ENCODE results near the gene RUVBL1. TPM values are rescaled to one million over a fixed set of nuclear protein-coding genes. Genes with fewer than 3 reads are reported as not detected.

Gene RUVBL1
- total and polyA plus RNA-seq, 9 donors = 15.6 to 37.9 (median 25.1) TPM

DNA sequence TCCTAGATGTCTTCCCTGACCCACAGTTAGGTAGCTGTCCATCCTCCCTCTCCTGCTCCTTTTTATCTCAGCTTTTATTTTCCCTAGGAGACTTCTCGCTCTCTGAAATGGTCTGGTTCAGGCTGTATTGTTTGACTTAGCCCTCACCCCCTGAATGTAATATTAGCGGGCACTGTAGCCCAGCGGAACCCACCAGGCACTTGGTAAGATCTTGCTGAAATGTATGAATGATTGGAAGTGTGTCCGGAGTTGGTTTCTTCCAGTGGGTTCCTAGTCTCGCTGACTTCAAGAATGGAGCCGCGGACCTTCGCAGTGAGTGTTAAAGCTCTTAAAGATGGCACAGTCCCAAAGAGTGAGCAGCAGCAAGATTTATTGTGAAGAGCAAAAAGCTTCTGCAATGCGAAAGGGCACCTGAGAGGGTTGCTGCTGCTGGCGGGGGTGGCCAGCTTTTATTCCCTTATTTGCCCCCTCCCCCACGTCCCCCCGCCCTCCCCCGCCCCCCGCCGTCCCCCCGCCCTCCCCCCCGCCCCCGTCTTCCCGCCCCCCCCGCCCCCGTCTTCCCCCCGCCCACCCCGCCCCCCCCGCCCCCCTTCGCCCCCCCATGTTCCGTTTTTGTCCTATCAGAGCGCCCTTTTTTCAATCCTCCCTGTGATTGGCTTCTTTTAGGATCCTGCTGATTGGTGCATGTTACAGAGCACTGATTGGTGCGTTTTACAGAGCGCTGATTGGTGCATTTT, 29.0 kb upstream of the RUVBL1 start:
- Histone ChIP-seq H3K27ac (no peak overlapping the region), H3K27me3 (no peaks in the 10 kb centered on the region), H3K36me3 (no peaks in the 10 kb centered on the region), H3K4me1 (ENCODE audit: insufficient read depth) (peaks cover 3% of the 10 kb centered on the region), H3K9me3 (peaks cover 0 to 2% of the 10 kb centered on the region in 2 donors), H3K4me3 (peak overlapping the region; percentile 85)
- DNase-seq = no peak
- WGBS, 3 donors = 39 to 54% (median 47%) methylated on average over 14 to 20 of the region's 29 CpGs
- TF ChIP-seq POLR2A (IDR thresholded peaks at IDR 0.05) (no peak), EP300 (IDR thresholded peaks at IDR 0.05) (no peak)
- TF ChIP-seq, protein P1, sequence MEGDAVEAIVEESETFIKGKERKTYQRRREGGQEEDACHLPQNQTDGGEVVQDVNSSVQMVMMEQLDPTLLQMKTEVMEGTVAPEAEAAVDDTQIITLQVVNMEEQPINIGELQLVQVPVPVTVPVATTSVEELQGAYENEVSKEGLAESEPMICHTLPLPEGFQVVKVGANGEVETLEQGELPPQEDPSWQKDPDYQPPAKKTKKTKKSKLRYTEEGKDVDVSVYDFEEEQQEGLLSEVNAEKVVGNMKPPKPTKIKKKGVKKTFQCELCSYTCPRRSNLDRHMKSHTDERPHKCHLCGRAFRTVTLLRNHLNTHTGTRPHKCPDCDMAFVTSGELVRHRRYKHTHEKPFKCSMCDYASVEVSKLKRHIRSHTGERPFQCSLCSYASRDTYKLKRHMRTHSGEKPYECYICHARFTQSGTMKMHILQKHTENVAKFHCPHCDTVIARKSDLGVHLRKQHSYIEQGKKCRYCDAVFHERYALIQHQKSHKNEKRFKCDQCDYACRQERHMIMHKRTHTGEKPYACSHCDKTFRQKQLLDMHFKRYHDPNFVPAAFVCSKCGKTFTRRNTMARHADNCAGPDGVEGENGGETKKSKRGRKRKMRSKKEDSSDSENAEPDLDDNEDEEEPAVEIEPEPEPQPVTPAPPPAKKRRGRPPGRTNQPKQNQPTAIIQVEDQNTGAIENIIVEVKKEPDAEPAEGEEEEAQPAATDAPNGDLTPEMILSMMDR (IDR thresholded peaks at IDR 0.05) = no peak
- intact Hi-C loops (cut with DNase I) = no loop called here

DNA sequence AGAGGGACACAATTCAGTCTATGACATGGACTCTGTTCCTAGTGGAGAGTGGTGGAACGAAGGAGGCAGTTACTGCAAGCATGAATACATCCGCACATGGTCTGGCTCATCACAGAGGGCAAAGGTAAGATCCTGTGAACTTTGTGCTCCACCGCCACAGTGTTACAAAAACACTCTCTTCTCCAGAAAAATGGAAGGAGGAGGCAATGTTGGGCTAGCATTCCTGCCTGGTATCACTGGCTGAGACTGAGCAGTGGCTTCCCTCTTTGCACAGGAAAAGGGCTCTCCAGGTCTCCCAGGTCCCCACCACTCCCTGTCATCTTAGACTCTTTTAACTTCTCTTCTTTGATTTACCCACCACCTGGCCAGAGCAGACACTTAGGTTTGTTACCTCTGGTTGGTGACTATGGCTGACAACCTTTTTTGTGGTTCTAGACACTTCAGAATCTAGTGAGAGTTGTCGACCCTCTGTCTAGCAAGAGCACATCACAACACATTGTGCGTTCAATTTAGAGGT, 28.2 kb upstream of the RUVBL1 start:
- intact Hi-C loops (cut with DNase I) = no loop called here
- WGBS, 3 donors = 80 to 85% (median 83%) methylated on average over 5 of the region's 5 CpGs
- no peak overlapping the region for H3K27ac ChIP-seq
- no peaks in the 10 kb centered on the region for H3K27me3 ChIP-seq
- peaks cover 3% of the 10 kb centered on the region for H3K4me1 ChIP-seq (ENCODE audit: insufficient read depth)
- no peaks in the 10 kb centered on the region for H3K36me3 ChIP-seq
- TF ChIP-seq, protein P1 (IDR thresholded peaks at IDR 0.05) = no peak
- TF ChIP-seq EP300 (IDR thresholded peaks at IDR 0.05) (no peak), POLR2A (IDR thresholded peaks at IDR 0.05) (no peak)
- no peaks in the 10 kb centered on the region for H3K9me3 ChIP-seq
- no peak for DNase-seq
- no peak overlapping the region for H3K4me3 ChIP-seq

DNA sequence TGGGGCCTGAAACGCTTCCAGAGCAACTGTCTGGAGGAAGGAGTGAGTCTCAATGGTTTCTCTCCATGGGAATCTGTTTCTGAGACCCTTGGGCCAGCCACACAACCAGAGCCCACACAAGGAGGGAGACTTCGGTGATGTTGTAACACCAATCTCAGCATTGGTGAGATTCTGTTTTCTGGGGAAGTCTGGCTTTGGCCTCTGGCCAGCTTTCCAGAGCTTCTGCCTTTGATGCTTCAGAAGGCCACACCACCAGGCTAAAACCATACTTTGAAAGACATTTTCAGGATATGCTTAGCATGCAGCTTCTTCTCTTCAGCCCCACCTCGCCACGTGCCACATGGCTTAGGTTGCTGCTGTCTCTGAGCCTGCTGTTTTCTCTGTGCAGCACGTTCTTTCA, 26.0 kb upstream of the RUVBL1 start:
- peaks cover 3% of the 10 kb centered on the region for H3K4me1 ChIP-seq (ENCODE audit: insufficient read depth)
- no peak overlapping the region for H3K27ac ChIP-seq
- no peak for DNase-seq
- no peaks in the 10 kb centered on the region for H3K27me3 ChIP-seq
- intact Hi-C loops (cut with DNase I) = no loop called here
- no peak for TF ChIP-seq POLR2A (IDR thresholded peaks at IDR 0.05)
- TF ChIP-seq EP300 (IDR thresholded peaks at IDR 0.05) = no peak
- TF ChIP-seq, protein P1 (IDR thresholded peaks at IDR 0.05) = no peak
- no peak overlapping the region for H3K4me3 ChIP-seq
- H3K9me3 ChIP-seq = no peaks in the 10 kb centered on the region
- H3K36me3 ChIP-seq = no peaks in the 10 kb centered on the region
- 69 to 80% (median 74%) methylated on average over 5 of the region's 5 CpGs for WGBS, 3 donors

DNA sequence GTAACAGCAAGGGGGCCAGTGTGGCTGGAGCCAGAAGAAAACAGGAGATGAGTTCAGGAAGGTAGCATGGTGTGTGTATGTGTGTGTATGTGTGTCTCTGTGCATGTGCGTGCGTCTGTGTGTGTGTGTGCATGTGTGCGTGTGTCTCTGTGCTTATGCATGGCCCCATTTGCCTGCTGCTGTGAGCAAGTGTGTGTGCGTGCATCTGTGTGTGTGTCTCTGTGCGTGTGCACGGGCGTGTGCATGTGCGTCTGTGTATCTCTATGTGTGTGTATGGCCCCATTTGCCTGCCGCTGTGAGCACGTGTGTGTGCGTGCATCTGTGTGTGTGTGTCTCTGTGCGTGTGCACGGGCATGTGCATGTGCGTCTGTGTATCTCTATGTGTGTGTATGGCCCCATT, 22.6 kb upstream of the RUVBL1 start:
- Histone ChIP-seq H3K4me1 (ENCODE audit: insufficient read depth) (no peaks in the 10 kb centered on the region), H3K4me3 (no peak overlapping the region), H3K36me3 (no peaks in the 10 kb centered on the region), H3K27ac (no peak overlapping the region), H3K9me3 (no peaks in the 10 kb centered on the region), H3K27me3 (no peaks in the 10 kb centered on the region)
- intact Hi-C loops (cut with DNase I) = no loop called here
- TF ChIP-seq, protein P1 (IDR thresholded peaks at IDR 0.05) = no peak
- TF ChIP-seq POLR2A (IDR thresholded peaks at IDR 0.05) (no peak), EP300 (IDR thresholded peaks at IDR 0.05) (no peak)
- 88 to 94% (median 93%) methylated on average over 14 of the region's 14 CpGs for WGBS, 3 donors
- DNase-seq = no peak

All from ovary (tissue), 9 donors.